ENCODE results near the gene VSIG1.

The VSIG1 gene

GRCh38 chrX:108059801-108060200 lies 14.9 kb downstream of the VSIG1 start:
- TF ChIP-seq, protein P1, sequence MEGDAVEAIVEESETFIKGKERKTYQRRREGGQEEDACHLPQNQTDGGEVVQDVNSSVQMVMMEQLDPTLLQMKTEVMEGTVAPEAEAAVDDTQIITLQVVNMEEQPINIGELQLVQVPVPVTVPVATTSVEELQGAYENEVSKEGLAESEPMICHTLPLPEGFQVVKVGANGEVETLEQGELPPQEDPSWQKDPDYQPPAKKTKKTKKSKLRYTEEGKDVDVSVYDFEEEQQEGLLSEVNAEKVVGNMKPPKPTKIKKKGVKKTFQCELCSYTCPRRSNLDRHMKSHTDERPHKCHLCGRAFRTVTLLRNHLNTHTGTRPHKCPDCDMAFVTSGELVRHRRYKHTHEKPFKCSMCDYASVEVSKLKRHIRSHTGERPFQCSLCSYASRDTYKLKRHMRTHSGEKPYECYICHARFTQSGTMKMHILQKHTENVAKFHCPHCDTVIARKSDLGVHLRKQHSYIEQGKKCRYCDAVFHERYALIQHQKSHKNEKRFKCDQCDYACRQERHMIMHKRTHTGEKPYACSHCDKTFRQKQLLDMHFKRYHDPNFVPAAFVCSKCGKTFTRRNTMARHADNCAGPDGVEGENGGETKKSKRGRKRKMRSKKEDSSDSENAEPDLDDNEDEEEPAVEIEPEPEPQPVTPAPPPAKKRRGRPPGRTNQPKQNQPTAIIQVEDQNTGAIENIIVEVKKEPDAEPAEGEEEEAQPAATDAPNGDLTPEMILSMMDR (IDR thresholded peaks at IDR 0.05; ENCODE audit: low read depth, low read length, missing control alignments): no peak
- H3K4me3 ChIP-seq (ENCODE audit: low read depth, low read length): no peak overlapping the region
- DNase-seq (ENCODE audit: low read depth): no peak

DNA sequence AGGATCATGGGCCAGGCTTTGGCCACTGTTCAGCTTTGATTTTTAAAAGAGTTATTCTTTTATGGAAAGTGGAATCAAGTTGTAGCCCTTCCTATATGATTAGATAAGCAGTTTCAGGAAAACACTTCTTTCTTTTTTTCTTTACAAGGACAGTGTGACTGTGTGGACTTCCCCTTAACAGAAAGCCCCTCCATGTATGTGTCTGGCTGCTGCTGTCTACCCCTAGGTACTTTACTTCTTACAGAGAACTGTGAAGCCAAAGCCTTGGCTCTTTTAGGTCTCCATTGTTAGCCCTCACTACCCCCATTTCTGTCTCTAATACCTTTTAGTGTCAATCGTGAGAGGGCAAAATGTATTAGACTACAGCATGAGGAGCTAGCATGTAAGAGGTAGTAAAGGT lies 19.1 kb downstream of the VSIG1 start:
- TF ChIP-seq, protein P1 (IDR thresholded peaks at IDR 0.05; ENCODE audit: low read depth, low read length, missing control alignments): no peak
- no peak for DNase-seq (ENCODE audit: low read depth)
- no peak overlapping the region for H3K4me3 ChIP-seq (ENCODE audit: low read depth, low read length)

- DNase-seq (ENCODE audit: low read depth): no peak
- TF ChIP-seq, protein P1 (IDR thresholded peaks at IDR 0.05; ENCODE audit: low read depth, low read length, missing control alignments): no peak
Measured at GRCh38 chrX:108064613-108065012, 19.7 kb downstream of the VSIG1 start.

DNA sequence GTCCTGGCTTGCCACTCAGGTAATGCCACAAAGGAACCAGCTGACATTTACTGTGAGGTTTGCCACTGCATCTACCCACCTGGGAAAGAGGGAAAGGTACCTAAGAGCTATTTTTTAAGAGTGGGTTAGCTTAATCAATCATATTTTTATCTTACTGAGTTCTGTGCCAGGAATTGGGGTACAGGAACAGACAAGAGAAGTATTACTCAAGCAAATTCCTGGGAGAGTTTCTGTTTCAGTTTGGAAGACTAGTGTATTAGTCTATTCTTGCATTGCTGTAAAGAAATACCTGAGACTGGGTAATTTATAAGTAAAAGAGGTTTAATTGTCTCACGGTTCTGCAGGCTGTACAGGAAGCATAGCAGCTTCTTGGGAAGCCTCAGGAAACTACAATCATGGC lies 23.3 kb downstream of the VSIG1 start:
- TF ChIP-seq, protein P1 (IDR thresholded peaks at IDR 0.05; ENCODE audit: low read depth, low read length, missing control alignments): no peak
- no peak overlapping the region for H3K4me3 ChIP-seq (ENCODE audit: low read depth, low read length)
- no peak for DNase-seq (ENCODE audit: low read depth)

More at GRCh38 chrX:108064613-108065012, 19.7 kb downstream of the VSIG1 start:
- H3K4me3 ChIP-seq (ENCODE audit: low read depth, low read length): no peak overlapping the region

DNA sequence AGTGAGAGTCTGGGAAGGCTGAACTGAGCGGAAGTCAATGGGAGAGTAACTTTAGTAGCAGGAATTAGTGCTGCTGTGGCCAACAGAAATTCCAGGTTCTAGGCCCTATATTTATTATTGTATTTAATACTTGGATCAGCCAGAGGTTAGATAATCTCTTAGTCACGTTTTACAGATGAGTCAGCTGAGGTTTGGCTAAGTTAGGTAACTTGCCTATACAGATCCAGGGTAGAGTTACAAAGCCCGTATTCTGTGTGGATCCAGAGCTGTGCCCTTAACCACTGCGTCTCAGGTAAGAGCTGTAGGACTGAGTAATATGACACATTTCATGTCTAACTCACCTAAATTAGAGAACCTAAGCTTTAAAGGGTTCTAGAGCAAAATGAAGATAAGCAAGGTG lies 26.0 kb downstream of the VSIG1 start:
- TF ChIP-seq, protein P1 (IDR thresholded peaks at IDR 0.05; ENCODE audit: low read depth, low read length, missing control alignments): no peak
- no peak overlapping the region for H3K4me3 ChIP-seq (ENCODE audit: low read depth, low read length)
- no peak for DNase-seq (ENCODE audit: low read depth)

DNA sequence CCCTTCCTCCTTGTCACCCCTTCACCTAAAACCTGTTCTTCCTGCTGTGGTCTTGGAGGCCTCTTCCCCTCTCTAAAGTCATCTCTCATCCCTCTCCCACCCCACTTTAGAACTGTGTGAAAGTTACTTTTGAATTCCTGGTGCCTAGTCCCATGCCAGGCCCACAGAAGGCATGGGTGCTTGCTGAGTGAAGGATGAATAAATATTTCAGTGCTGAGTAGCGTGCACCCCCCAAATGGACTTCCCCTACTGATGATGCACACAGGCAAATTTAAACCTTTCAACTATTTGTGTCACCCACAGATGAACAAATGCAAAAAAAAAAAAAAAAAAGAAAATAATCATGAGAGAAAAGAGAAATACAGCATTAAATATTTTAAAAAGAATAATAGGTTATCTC lies 26.7 kb downstream of the VSIG1 start:
- TF ChIP-seq, protein P1 (IDR thresholded peaks at IDR 0.05; ENCODE audit: low read depth, low read length, missing control alignments): no peak
- H3K4me3 ChIP-seq (ENCODE audit: low read depth, low read length): no peak overlapping the region
- no peak for DNase-seq (ENCODE audit: low read depth)

GRCh38 chrX:108072746-108073145 lies 27.9 kb downstream of the VSIG1 start:
- no peak overlapping the region for H3K4me3 ChIP-seq (ENCODE audit: low read depth, low read length)
- DNase-seq (ENCODE audit: low read depth): no peak
- TF ChIP-seq, protein P1 (IDR thresholded peaks at IDR 0.05; ENCODE audit: low read depth, low read length, missing control alignments): no peak
